ENCODE results near the gene PIK3IP1. TPM values are rescaled to one million over a fixed set of nuclear protein-coding genes. Genes with fewer than 3 reads are reported as not detected.

Gene PIK3IP1
- total RNA-seq, 6 experiments from 2014 or later, result 8.3 to 11.3 (median 8.9) TPM

GRCh38 chr22:31253949-31254348 is 38.3 kb downstream of the PIK3IP1 start:
- Mint-ChIP-seq H3K36me3 (ENCODE audit: low read depth) (no peaks in the 10 kb centered on the region), H3K27me3 (ENCODE audit: insufficient read depth) (no peaks in the 10 kb centered on the region), H3K9me3 (no peaks in the 10 kb centered on the region), H3K4me3 (no peak overlapping the region), H3K4me1 (ENCODE audit: low read depth) (peaks cover 20% of the 10 kb centered on the region), H3K27ac (no peak overlapping the region)
- DNase-seq, result no peak
- TF ChIP-seq, protein P1, sequence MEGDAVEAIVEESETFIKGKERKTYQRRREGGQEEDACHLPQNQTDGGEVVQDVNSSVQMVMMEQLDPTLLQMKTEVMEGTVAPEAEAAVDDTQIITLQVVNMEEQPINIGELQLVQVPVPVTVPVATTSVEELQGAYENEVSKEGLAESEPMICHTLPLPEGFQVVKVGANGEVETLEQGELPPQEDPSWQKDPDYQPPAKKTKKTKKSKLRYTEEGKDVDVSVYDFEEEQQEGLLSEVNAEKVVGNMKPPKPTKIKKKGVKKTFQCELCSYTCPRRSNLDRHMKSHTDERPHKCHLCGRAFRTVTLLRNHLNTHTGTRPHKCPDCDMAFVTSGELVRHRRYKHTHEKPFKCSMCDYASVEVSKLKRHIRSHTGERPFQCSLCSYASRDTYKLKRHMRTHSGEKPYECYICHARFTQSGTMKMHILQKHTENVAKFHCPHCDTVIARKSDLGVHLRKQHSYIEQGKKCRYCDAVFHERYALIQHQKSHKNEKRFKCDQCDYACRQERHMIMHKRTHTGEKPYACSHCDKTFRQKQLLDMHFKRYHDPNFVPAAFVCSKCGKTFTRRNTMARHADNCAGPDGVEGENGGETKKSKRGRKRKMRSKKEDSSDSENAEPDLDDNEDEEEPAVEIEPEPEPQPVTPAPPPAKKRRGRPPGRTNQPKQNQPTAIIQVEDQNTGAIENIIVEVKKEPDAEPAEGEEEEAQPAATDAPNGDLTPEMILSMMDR (IDR thresholded peaks at IDR 0.05), result no peak

DNA sequence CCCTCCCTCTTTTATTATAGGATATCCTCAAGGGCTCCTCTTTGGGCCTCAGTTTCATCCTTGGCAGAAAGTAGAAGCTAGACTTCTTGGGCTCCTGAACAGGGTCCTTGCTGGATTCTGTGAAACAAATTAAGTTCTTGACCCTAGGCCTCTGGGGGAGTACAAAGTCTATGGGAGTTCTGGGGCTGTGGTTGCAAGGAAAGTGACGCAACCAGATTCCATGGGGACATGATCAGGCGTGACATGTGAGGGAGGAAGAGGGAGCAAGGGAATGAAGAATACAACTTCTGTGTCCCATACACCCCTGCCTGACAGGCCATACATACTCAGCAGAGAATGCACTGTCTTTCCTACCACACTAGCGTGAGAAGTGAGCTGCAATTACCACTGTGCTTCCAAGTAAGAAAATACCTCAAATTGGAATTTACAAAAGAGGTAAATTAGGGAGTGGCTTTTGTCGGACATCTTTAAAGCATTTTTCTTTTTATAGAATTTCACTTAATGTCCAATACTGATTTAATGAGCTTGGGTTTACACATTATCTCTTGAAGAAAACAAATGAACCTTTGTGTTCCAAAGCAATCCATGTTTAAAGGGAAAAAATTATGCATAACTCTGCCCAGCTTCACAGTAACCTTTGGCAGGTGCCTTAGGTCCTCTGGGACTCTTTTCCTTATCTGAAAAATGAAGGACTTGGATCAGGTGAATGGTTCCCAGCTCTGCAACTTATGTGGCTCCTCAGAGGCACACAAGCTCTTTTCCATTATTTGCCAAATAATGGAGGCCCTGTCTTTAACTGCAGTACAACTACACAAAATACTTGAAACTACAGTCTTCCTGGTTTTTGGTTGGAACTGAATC is 41.3 kb downstream of the PIK3IP1 start:
- no peaks in the 10 kb centered on the region; the same call in 1 of the 2 replicates for H3K27me3 Mint-ChIP-seq (ENCODE audit: insufficient read depth)
- no peak overlapping the region for H3K4me3 Mint-ChIP-seq
- TF ChIP-seq, protein P1 (IDR thresholded peaks at IDR 0.05), result no peak

DNA sequence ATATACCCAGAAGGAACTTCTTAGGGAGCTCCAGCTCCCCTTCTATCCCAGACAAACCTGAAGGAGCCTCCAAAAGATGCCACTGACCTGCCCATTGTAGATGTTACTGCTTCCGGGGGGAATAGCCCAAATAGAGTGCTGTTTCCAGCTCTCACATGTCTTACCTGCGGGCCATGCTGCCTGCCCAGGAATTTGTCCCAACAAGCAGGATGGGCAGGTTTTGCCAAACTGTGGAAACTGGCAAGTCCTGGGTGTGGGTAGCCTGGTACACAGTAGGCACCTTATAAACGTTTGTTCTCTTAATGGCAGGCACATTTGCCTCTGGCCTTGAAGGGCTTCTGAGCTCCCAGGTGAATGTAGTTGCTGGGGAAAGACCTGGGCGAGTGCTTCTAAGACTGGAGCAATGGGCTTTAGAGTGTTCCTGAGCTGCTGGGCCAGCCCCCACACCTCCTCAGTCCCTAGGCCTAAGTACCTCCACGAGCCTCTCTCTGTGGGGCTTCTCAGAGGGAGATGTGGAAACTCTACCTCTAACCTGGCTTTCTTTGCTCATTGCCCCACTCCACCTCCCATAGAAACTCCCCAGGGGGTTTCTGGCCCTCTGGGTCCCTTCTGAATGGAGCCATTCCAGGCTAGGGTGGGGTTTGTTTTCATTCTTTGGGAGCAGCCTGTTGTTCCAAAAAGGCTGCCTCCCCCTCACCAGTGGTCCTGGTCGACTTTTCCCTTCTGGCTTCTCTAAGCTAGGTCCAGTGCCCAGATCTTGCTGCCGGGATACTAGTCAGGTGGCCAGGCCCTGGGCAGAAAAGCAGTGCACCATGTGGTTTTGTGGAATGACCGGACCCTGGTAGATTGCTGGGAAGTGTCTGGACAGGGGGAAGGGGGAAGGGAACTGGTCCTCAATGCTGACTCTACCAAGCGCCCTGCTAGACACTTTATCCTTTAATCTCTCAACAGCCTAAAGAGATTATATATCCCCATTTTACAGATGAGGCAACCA is 43.0 kb downstream of the PIK3IP1 start:
- Mint-ChIP-seq H3K27me3 (ENCODE audit: insufficient read depth) (no peaks in the 10 kb centered on the region; the same call in 1 of the 2 replicates), H3K36me3 (ENCODE audit: low read depth) (no peaks in the 10 kb centered on the region), H3K4me1 (ENCODE audit: low read depth) (peaks cover 51% of the 10 kb centered on the region), H3K4me3 (peak overlapping the region; percentile 92), H3K9me3 (no peaks in the 10 kb centered on the region), H3K27ac (peak overlapping the region; percentile 81)
- TF ChIP-seq, protein P1 (IDR thresholded peaks at IDR 0.05), result no peak
- DNase-seq, result no peak

More for the DNA sequence above, 41.3 kb downstream of the PIK3IP1 start:
- peaks cover 41% of the 10 kb centered on the region for H3K4me1 Mint-ChIP-seq (ENCODE audit: low read depth)
- DNase-seq, result no peak
- H3K36me3 Mint-ChIP-seq (ENCODE audit: low read depth), result no peaks in the 10 kb centered on the region
- H3K27ac Mint-ChIP-seq, result no peak overlapping the region
- H3K9me3 Mint-ChIP-seq, result no peaks in the 10 kb centered on the region

DNA sequence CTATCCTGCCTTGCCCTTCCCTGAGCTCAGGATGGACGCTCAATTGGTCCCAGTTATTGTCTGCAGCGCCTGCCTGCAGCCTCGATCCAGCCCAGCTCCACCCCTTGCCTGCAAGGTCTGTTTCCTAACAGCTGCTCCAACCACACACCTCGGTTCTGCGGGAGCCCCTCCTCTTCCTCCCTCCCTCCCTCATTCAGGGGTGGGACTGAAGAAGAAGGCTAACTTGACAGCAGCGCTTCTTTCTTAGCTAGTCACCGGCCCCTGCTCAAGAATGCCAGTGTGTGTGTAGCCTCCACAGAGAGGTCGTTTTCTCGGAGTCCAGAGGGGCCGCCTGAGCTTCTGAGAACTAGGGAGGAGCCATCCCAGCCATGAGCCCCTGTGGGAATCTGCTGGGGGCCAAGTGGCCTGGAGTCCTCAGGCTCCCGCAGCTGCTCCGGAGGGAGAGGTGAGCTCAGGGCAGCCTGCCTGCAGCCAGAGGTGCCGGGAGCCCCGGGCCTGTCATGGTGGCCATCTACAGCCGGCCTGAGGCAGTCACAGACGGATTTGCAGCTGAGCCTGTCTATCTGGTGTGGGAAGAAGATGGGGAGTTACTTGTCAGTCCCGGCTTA is 44.0 kb downstream of the PIK3IP1 start:
- peak overlapping the region; percentile 92 for H3K4me3 Mint-ChIP-seq
- H3K27ac Mint-ChIP-seq, result peak overlapping the region; percentile 81
- H3K27me3 Mint-ChIP-seq (ENCODE audit: insufficient read depth), result no peaks in the 10 kb centered on the region; the same call in 1 of the 2 replicates
- H3K36me3 Mint-ChIP-seq (ENCODE audit: low read depth), result no peaks in the 10 kb centered on the region
- DNase-seq, result peak; percentile 89
- H3K9me3 Mint-ChIP-seq, result no peaks in the 10 kb centered on the region
- TF ChIP-seq, protein P1 (IDR thresholded peaks at IDR 0.05), result no peak
- H3K4me1 Mint-ChIP-seq (ENCODE audit: low read depth), result peaks cover 61% of the 10 kb centered on the region

DNA sequence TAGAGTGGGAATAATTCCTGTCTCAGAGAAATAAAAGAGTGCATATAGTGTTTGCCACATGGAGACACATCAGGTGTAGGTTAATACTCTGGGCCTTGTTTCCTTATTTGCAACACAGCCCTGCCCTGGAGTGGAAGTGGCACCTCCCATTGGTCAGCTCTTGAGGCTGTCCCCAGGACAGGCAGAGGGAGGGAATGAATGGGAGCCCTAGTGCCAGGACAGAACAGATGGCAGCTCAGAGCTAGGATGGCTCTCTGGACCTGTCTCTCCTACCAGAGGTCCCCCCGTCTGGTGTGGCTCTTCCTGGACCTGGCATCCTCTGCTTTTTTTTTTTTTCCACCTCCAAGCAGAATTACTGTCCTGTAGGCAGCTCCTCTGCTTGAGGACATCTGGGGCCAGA is 44.6 kb downstream of the PIK3IP1 start:
- peak overlapping the region; percentile 81 for H3K27ac Mint-ChIP-seq
- TF ChIP-seq, protein P1 (IDR thresholded peaks at IDR 0.05), result no peak
- no peaks in the 10 kb centered on the region for H3K9me3 Mint-ChIP-seq
- no peaks in the 10 kb centered on the region for H3K36me3 Mint-ChIP-seq (ENCODE audit: low read depth)
- no peaks in the 10 kb centered on the region; the same call in 1 of the 2 replicates for H3K27me3 Mint-ChIP-seq (ENCODE audit: insufficient read depth)
- H3K4me1 Mint-ChIP-seq (ENCODE audit: low read depth), result peaks cover 66% of the 10 kb centered on the region
- H3K4me3 Mint-ChIP-seq, result peak overlapping the region; percentile 92
- DNase-seq, result no peak
